SIG-M5 treated with dmso at 0.1 percent for 504 hours (cell line): Measurements from ENCODE around the gene CACUL1.

ENCODE experiments used
- DNase-seq: peaks from one replicate; lab custom pipeline; 2025; ENCODE audit not compliant: unreplicated experiment; lab: John Stamatoyannopoulos, UW

CACUL1 gene

GRCh38 chr10:118735294-118735693, 19.5 kb downstream of the CACUL1 start:
- DNase-seq = no peak

DNA sequence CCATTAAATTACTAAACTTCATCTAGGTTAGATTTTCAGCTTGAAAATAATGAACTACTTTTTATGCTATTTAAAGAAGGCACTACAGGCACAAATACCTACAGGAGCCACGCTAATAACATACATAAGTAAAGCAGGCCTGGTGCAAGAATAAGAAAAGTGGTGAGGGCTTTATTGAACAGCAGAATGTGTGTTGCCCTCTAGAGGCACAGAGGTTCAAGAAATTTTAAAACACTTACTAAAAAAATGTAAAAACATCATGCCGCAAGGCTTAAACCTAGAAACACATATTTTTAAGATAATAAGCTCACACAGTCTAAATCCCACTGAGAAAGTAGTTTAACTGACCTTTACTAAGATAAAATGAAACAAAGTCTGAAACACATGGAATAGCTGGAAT, 20.3 kb downstream of the CACUL1 start:
- no peak for DNase-seq

GRCh38 chr10:118732245-118733165, 22.3 kb downstream of the CACUL1 start:
- DNase-seq = no peak

DNA sequence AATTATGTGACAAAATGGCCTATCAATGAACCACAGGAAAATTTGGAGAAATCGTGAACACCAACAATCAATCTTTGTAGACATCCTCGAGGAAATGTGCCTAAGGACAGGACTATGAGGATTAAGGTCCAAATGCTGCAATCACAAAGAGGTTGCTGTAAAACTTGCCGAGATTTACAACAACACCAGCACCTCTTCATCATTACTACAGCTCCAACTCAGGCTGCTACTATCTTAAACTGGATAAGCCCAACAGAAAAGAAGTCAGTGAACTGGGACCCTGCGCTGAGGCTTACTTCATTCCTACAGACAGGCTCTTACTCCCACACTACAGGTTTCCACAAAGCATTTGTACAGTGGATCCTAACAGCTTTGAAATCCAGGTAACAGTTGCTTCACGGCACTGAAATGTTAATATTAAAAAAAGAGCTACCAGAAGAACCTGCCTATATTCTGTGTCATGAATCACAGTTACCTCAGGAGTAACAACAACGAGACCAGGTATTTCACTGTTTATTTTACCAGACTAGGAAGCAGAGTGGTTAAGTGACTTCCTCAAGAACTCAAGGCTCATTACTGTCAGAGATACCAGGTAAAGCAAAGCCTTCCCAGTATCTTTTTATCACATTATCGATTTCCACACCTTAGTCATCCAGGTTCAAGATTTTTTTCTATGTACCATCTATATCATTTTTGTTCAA, 23.9 kb downstream of the CACUL1 start:
- DNase-seq = no peak

- DNase-seq = peak; percentile 89
These were observed 25.0 kb downstream of the CACUL1 start for GRCh38 chr10:118729641-118730258.

GRCh38 chr10:118729200-118729599, 25.6 kb downstream of the CACUL1 start:
- no peak for DNase-seq

GRCh38 chr10:118725886-118726500, 28.8 kb downstream of the CACUL1 start:
- DNase-seq = no peak

GRCh38 chr10:118723466-118723865, 31.3 kb downstream of the CACUL1 start:
- no peak for DNase-seq

- DNase-seq = no peak
These were observed 33.3 kb downstream of the CACUL1 start for GRCh38 chr10:118721539-118721876.

DNA sequence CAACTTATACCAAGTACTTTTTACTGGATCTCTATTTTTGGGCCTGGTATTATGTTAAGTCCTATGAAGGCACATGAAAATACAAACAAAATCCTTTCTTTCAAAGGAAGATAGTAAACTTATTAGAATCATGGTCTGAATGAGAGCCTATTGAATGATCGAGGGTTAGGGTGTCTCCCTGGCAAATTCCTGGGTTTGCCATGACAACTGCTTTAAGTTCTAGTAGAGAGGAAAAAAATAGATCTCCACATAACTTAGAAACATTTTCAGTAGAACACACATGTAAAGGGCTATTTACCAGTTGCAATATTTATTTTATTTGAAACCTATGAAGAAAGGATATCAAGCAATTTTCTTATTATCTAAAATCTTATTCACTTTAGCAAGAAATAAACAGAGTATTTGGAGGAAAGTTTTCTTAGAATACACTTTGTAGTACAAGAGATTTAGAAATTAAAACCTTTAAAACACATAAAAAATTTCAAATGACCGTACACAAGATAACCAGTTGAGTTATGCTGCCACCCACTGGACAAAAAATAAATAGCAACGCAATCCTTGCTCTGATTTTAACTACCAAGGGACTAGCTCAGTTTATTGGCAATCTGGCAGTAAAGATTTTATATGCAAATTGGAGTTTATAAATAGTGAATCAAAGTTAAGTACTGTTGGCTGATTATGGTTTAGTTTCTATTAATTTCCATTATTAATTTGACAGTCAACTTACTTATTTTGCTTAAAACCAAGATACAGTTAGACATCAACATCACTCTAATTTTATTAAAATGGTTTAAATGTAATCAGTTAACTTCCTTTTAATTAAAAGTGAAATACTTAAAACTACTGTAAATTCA, 33.9 kb downstream of the CACUL1 start:
- peak; percentile 17 for DNase-seq

GRCh38 chr10:118714366-118714765, 40.4 kb downstream of the CACUL1 start:
- DNase-seq = no peak

GRCh38 chr10:118712930-118713634, 41.7 kb downstream of the CACUL1 start:
- no peak for DNase-seq

- no peak for DNase-seq
These were observed 42.7 kb downstream of the CACUL1 start for GRCh38 chr10:118712080-118712479.

- DNase-seq = no peak
These were observed 44.3 kb downstream of the CACUL1 start for GRCh38 chr10:118710487-118710886.

- DNase-seq = no peak
These were observed 46.2 kb downstream of the CACUL1 start for GRCh38 chr10:118708571-118708970.

GRCh38 chr10:118704711-118705110, 50.1 kb downstream of the CACUL1 start:
- no peak for DNase-seq

- no peak for DNase-seq
These were observed 53.0 kb downstream of the CACUL1 start for GRCh38 chr10:118701529-118702323.

DNA sequence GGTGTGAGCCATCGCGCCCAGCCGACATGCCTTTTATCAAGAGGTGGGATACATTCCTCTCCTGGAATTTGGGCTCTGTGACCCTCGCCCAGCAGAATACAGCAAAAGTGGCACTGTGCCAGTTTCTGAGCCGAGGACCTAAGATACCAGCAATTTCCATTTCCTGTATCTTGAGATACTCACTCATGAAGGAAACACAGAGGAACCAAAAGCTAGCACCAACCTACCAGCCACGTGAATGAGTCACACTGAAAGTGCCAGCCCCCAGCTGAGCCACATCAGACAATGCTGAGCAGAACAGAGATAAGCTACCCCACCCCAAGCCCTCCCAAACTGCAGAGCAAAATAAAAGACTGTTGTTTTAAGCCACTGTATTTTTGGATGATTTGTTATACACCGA, 56.3 kb downstream of the CACUL1 start:
- peak; percentile 9 for DNase-seq

DNA sequence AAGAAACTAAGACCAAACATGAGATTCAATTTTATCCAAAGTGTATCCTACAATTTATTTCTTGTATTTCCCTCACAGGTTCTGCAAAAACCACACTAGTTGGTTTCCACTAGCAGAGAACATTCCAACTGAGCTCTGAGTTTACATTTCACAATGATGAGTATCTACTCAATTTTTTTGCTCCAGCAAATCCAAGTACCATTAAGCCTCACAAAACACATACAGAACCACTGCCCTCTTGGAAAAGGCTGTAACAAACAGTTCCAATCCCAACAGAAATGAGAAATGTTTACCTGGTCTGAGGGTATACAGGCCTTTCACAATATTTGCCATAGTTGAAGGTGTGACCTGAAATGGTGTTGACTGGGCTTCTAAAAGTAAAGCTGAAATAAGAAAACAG, 59.9 kb downstream of the CACUL1 start:
- DNase-seq = no peak
